HEK293 (cell line): ENCODE data around the gene VPS35L.
A peak's percentile ranks its signal among the peaks of the same experiment; 100 is the strongest.

Experiments
- ELK4 ChIP-seq: IDR thresholded peaks from 2 replicates; pipeline ENCODE4 v1.6.1; 2011; ENCODE audit warnings: mild to moderate bottlenecking, low read depth, low read length, borderline replicate concordance
- FEZF1 ChIP-seq: fragments of 450-650 bp; formaldehyde crosslinking; IDR thresholded peaks from 2 replicates; pipeline ENCODE4 v1.5.1; 2016; ENCODE audit warnings: missing biosample characterization, missing genetic modification characterization
- IKZF3 ChIP-seq: fragments of 450-650 bp; IDR thresholded peaks from 2 replicates; pipeline ENCODE4 v1.5.0; 2018; ENCODE audit warnings: missing biosample characterization, mild to moderate bottlenecking, missing genetic modification characterization, moderate library complexity
- KLF1 ChIP-seq: fragments of 450-650 bp; formaldehyde crosslinking; IDR thresholded peaks from 2 replicates; pipeline ENCODE4 v1.5.1; 2016; ENCODE audit warnings: missing biosample characterization, missing genetic modification characterization
- KLF17 ChIP-seq: fragments of 450-650 bp; formaldehyde crosslinking; IDR thresholded peaks from 2 replicates; pipeline ENCODE4 v1.5.1; 2016; ENCODE audit warnings: missing biosample characterization, missing genetic modification characterization
- KLF9 ChIP-seq: fragments of 450-650 bp; formaldehyde crosslinking; IDR thresholded peaks from 2 replicates; pipeline ENCODE4 v1.5.1; 2016; ENCODE audit warnings: missing biosample characterization, missing genetic modification characterization, low read depth
- SP7 ChIP-seq: fragments of 450-650 bp; formaldehyde crosslinking; IDR thresholded peaks from 2 replicates; pipeline ENCODE4 v1.5.1; 2016; ENCODE audit warnings: missing biosample characterization, missing genetic modification characterization
- WT1 ChIP-seq: fragments of 450-650 bp; formaldehyde crosslinking; IDR thresholded peaks from 2 replicates; pipeline ENCODE4 v1.5.1; 2016; ENCODE audit warnings: missing biosample characterization, missing genetic modification characterization
- ZEB2 ChIP-seq: fragments of 450-650 bp; formaldehyde crosslinking; IDR thresholded peaks from 2 replicates; pipeline ENCODE4 v1.5.1; 2016; ENCODE audit warnings: missing biosample characterization, missing genetic modification characterization
- ZFP37 ChIP-seq: fragments of 450-650 bp; formaldehyde crosslinking; IDR thresholded peaks from 2 replicates; pipeline ENCODE4 v1.5.1; 2016; ENCODE audit warnings: missing biosample characterization, missing genetic modification characterization
- ZNF146 ChIP-seq: fragments of 450-650 bp; formaldehyde crosslinking; IDR thresholded peaks from 2 replicates; pipeline ENCODE4 v1.5.1; 2016; ENCODE audit warnings: missing biosample characterization, missing genetic modification characterization
- ZNF175 ChIP-seq: fragments of 450-650 bp; formaldehyde crosslinking; IDR thresholded peaks from 2 replicates; pipeline ENCODE4 v1.5.1; 2016; ENCODE audit warnings: missing biosample characterization, missing genetic modification characterization
- ZNF266 ChIP-seq: fragments of 450-650 bp; formaldehyde crosslinking; IDR thresholded peaks from 2 replicates; pipeline ENCODE4 v1.5.1; 2016; ENCODE audit warnings: missing biosample characterization, missing genetic modification characterization, low read depth
- ZNF514 ChIP-seq: fragments of 450-650 bp; formaldehyde crosslinking; IDR thresholded peaks from 2 replicates; pipeline ENCODE4 v1.5.1; 2016; ENCODE audit warnings: missing biosample characterization, missing genetic modification characterization
- ZNF596 ChIP-seq: fragments of 450-650 bp; IDR thresholded peaks from 2 replicates; pipeline ENCODE4 v1.5.0; 2018; ENCODE audit warnings: missing biosample characterization, mild to moderate bottlenecking, missing genetic modification characterization, moderate library complexity
- ZNF600 ChIP-seq: fragments of 450-650 bp; formaldehyde crosslinking; IDR thresholded peaks from 2 replicates; pipeline ENCODE4 v1.5.1; 2016; ENCODE audit warnings: missing biosample characterization, missing genetic modification characterization
- ZNF624 ChIP-seq: fragments of 450-650 bp; formaldehyde crosslinking; IDR thresholded peaks from 2 replicates; pipeline ENCODE4 v1.5.1; 2017; ENCODE audit warnings: missing biosample characterization, missing genetic modification characterization
- ZNF670 ChIP-seq: fragments of 450-650 bp; formaldehyde crosslinking; IDR thresholded peaks from 2 replicates; pipeline ENCODE4 v1.5.1; 2016; ENCODE audit warnings: missing biosample characterization, missing genetic modification characterization, low read depth
- ZNF768 ChIP-seq: fragments of 450-650 bp; formaldehyde crosslinking; IDR thresholded peaks from 2 replicates; pipeline ENCODE4 v1.5.1; 2018; ENCODE audit warnings: missing biosample characterization, mild to moderate bottlenecking, missing genetic modification characterization
- ZNF843 ChIP-seq: fragments of 450-650 bp; formaldehyde crosslinking; IDR thresholded peaks from 2 replicates; pipeline ENCODE4 v1.5.1; 2016; ENCODE audit warnings: missing biosample characterization, missing genetic modification characterization
- ZXDB ChIP-seq: fragments of 450-650 bp; formaldehyde crosslinking; IDR thresholded peaks from 2 replicates; pipeline ENCODE4 v1.5.1; 2016; ENCODE audit warnings: missing biosample characterization, missing genetic modification characterization
- TF ChIP-seq, protein P1 (sequence below): fragments of 450-650 bp; formaldehyde crosslinking; IDR thresholded peaks from 2 replicates; pipeline ENCODE4 v1.5.1; 2016; ENCODE audit warnings: missing biosample characterization, missing genetic modification characterization
- TF ChIP-seq, protein P2 (sequence below): fragments of 450-650 bp; formaldehyde crosslinking; IDR thresholded peaks from 2 replicates; pipeline ENCODE4 v1.5.1; 2016; ENCODE audit warnings: missing biosample characterization, missing genetic modification characterization
- TF ChIP-seq, protein P3 (sequence below): fragments of 450-650 bp; formaldehyde crosslinking; IDR thresholded peaks from 2 replicates; pipeline ENCODE4 v1.5.1; 2016; ENCODE audit warnings: missing biosample characterization, missing genetic modification characterization
- TF ChIP-seq, protein P4 (sequence below): fragments of 450-650 bp; formaldehyde crosslinking; IDR thresholded peaks from 2 replicates; pipeline ENCODE4 v1.5.1; 2016; ENCODE audit warnings: missing biosample characterization, missing genetic modification characterization
- TF ChIP-seq, protein P5 (sequence below): fragments of 450-650 bp; formaldehyde crosslinking; IDR thresholded peaks from 2 replicates; pipeline ENCODE4 v1.5.1; 2016; ENCODE audit warnings: missing biosample characterization, missing genetic modification characterization

The VPS35L gene

GRCh38 chr16:19517424-19518089 is 37.9 kb upstream of the VPS35L start (continued):
- 0 out of 2 replicates have a peak, but pooled peaks have one; percentile 3 for TF ChIP-seq ZNF146
- TF ChIP-seq ZNF843 (tag by site-specific recombination), result peak; percentile 80
- no peak for TF ChIP-seq ZNF670
- TF ChIP-seq ZNF624, result no peak
- TF ChIP-seq, protein P1, sequence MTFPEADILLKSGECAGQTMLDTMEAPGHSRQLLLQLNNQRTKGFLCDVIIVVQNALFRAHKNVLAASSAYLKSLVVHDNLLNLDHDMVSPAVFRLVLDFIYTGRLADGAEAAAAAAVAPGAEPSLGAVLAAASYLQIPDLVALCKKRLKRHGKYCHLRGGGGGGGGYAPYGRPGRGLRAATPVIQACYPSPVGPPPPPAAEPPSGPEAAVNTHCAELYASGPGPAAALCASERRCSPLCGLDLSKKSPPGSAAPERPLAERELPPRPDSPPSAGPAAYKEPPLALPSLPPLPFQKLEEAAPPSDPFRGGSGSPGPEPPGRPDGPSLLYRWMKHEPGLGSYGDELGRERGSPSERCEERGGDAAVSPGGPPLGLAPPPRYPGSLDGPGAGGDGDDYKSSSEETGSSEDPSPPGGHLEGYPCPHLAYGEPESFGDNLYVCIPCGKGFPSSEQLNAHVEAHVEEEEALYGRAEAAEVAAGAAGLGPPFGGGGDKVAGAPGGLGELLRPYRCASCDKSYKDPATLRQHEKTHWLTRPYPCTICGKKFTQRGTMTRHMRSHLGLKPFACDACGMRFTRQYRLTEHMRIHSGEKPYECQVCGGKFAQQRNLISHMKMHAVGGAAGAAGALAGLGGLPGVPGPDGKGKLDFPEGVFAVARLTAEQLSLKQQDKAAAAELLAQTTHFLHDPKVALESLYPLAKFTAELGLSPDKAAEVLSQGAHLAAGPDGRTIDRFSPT (tag by site-specific recombination), result no peak
- no peak for TF ChIP-seq ZNF175 (tag by site-specific recombination)
- TF ChIP-seq ELK4, result no peak
- TF ChIP-seq, protein P2, sequence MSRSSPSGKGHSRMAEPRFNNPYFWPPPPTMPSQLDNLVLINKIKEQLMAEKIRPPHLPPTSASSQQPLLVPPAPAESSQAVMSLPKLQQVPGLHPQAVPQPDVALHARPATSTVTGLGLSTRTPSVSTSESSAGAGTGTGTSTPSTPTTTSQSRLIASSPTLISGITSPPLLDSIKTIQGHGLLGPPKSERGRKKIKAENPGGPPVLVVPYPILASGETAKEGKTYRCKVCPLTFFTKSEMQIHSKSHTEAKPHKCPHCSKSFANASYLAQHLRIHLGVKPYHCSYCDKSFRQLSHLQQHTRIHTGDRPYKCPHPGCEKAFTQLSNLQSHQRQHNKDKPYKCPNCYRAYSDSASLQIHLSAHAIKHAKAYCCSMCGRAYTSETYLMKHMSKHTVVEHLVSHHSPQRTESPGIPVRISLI (tag by site-specific recombination), result peak; percentile 61; the same call in 1 of the 2 replicates
- TF ChIP-seq KLF1, result peak; percentile 89
- TF ChIP-seq ZNF514 (tag by site-specific recombination), result no peak
- TF ChIP-seq FEZF1 (tag by site-specific recombination), result no peak; the same call in 1 of the 2 replicates
- TF ChIP-seq, protein P3, sequence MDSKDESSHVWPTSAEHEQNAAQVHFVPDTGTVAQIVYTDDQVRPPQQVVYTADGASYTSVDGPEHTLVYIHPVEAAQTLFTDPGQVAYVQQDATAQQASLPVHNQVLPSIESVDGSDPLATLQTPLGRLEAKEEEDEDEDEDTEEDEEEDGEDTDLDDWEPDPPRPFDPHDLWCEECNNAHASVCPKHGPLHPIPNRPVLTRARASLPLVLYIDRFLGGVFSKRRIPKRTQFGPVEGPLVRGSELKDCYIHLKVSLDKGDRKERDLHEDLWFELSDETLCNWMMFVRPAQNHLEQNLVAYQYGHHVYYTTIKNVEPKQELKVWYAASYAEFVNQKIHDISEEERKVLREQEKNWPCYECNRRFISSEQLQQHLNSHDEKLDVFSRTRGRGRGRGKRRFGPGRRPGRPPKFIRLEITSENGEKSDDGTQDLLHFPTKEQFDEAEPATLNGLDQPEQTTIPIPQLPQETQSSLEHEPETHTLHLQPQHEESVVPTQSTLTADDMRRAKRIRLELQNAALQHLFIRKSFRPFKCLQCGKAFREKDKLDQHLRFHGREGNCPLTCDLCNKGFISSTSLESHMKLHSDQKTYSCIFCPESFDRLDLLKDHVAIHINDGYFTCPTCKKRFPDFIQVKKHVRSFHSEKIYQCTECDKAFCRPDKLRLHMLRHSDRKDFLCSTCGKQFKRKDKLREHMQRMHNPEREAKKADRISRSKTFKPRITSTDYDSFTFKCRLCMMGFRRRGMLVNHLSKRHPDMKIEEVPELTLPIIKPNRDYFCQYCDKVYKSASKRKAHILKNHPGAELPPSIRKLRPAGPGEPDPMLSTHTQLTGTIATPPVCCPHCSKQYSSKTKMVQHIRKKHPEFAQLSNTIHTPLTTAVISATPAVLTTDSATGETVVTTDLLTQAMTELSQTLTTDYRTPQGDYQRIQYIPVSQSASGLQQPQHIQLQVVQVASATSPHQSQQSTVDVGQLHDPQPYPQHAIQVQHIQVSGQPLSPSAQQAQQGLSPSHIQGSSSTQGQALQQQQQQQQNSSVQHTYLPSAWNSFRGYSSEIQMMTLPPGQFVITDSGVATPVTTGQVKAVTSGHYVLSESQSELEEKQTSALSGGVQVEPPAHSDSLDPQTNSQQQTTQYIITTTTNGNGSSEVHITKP (tag by site-specific recombination), result no peak
- TF ChIP-seq KLF9 (tag by site-specific recombination), result peak; percentile 26; the same call in 1 of the 2 replicates
- TF ChIP-seq ZNF266 (tag by site-specific recombination), result no peak
- peak; percentile 73 for TF ChIP-seq ZXDB (tag by site-specific recombination)
- TF ChIP-seq, protein P4, sequence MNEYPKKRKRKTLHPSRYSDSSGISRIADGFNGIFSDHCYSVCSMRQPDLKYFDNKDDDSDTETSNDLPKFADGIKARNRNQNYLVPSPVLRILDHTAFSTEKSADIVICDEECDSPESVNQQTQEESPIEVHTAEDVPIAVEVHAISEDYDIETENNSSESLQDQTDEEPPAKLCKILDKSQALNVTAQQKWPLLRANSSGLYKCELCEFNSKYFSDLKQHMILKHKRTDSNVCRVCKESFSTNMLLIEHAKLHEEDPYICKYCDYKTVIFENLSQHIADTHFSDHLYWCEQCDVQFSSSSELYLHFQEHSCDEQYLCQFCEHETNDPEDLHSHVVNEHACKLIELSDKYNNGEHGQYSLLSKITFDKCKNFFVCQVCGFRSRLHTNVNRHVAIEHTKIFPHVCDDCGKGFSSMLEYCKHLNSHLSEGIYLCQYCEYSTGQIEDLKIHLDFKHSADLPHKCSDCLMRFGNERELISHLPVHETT (tag by site-specific recombination), result no peak
- TF ChIP-seq, protein P5, sequence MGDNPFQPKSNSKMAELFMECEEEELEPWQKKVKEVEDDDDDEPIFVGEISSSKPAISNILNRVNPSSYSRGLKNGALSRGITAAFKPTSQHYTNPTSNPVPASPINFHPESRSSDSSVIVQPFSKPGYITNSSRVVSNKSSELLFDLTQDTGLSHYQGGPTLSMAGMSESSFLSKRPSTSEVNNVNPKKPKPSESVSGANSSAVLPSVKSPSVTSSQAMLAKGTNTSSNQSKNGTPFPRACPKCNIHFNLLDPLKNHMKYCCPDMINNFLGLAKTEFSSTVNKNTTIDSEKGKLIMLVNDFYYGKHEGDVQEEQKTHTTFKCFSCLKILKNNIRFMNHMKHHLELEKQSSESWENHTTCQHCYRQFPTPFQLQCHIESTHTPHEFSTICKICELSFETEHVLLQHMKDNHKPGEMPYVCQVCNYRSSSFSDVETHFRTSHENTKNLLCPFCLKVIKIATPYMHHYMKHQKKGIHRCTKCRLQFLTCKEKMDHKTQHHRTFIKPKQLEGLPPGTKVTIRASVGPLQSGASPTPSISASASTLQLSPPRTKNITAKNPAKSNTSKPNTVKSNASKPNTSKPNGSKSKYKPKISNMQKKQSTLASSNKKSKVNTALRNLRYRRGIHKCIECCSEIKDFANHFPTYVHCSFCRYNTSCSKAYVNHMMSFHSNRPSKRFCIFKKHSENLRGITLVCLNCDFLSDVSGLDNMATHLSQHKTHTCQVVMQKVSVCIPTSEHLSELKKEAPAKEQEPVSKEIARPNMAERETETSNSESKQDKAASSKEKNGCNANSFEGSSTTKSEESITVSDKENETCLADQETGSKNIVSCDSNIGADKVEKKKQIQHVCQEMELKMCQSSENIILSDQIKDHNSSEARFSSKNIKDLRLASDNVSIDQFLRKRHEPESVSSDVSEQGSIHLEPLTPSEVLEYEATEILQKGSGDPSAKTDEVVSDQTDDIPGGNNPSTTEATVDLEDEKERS (tag by site-specific recombination), result no peak
- TF ChIP-seq ZEB2 (tag by site-specific recombination), result 0 out of 2 replicates have a peak, but pooled peaks have one; percentile 61
- peak; percentile 53; the same call in 1 of the 2 replicates for TF ChIP-seq IKZF3 (tag by site-specific recombination)
- TF ChIP-seq WT1 (tag by site-specific recombination), result 0 out of 2 replicates have a peak, but pooled peaks have one; percentile 14
- TF ChIP-seq KLF17 (tag by site-specific recombination), result peak; percentile 84
- TF ChIP-seq ZNF600, result peak; percentile 66; the same call in 1 of the 2 replicates
- TF ChIP-seq ZNF596 (tag by site-specific recombination), result 0 out of 2 replicates have a peak, but pooled peaks have one; percentile 27
- TF ChIP-seq ZNF768 (tag by site-specific recombination), result no peak
- peak; percentile 92 for TF ChIP-seq SP7 (tag by site-specific recombination)
- no peak for TF ChIP-seq ZFP37 (tag by site-specific recombination)
